GM18873 (cell line): Measurements from ENCODE around the gene PARD3B.

Experiments
- ATAC-seq: cut with Tn5 transposase; IDR thresholded peaks from one replicate; pipeline ENCODE4 v1.9.1; 2021; ENCODE audit warnings: mild to moderate bottlenecking, moderate library complexity, moderate number of reproducible peaks; ENCODE audit not compliant: unreplicated experiment, low FRiP score

The PARD3B gene

GRCh38 chr2:205644018-205644417, 1098.7 kb downstream of the PARD3B start:
- no peak for ATAC-seq

- ATAC-seq: peak; percentile 97
These were observed 1101.4 kb downstream of the PARD3B start for GRCh38 chr2:205646680-205647079.

GRCh38 chr2:205650450-205650849, 1105.2 kb downstream of the PARD3B start:
- ATAC-seq: no peak

GRCh38 chr2:205650931-205651330, 1105.7 kb downstream of the PARD3B start:
- no peak for ATAC-seq

GRCh38 chr2:205651719-205652118, 1106.4 kb downstream of the PARD3B start:
- ATAC-seq: no peak

GRCh38 chr2:205654878-205655605, 1109.8 kb downstream of the PARD3B start:
- no peak for ATAC-seq

- no peak for ATAC-seq
These were observed 1110.6 kb downstream of the PARD3B start for GRCh38 chr2:205655779-205656456.

- ATAC-seq: no peak
These were observed 1111.2 kb downstream of the PARD3B start for GRCh38 chr2:205656461-205656860.

GRCh38 chr2:205656941-205657340, 1111.7 kb downstream of the PARD3B start:
- ATAC-seq: no peak

GRCh38 chr2:205657579-205657978, 1112.3 kb downstream of the PARD3B start:
- no peak for ATAC-seq

GRCh38 chr2:205658068-205658467, 1112.8 kb downstream of the PARD3B start:
- no peak for ATAC-seq

- ATAC-seq: no peak
These were observed 1113.3 kb downstream of the PARD3B start for GRCh38 chr2:205658572-205658971.

- ATAC-seq: no peak
These were observed 1114.6 kb downstream of the PARD3B start for GRCh38 chr2:205659922-205660321.

GRCh38 chr2:205660521-205661124, 1115.3 kb downstream of the PARD3B start:
- ATAC-seq: no peak

- ATAC-seq: no peak
These were observed 1116.0 kb downstream of the PARD3B start for GRCh38 chr2:205661281-205661680.

- no peak for ATAC-seq
These were observed 1117.1 kb downstream of the PARD3B start for GRCh38 chr2:205662206-205662965.

- no peak for ATAC-seq
These were observed 1120.5 kb downstream of the PARD3B start for GRCh38 chr2:205665791-205666190.
